BJ (cell line): ENCODE results near the gene C16orf92. TPM values are rescaled to one million over a fixed set of nuclear protein-coding genes. Genes with fewer than 3 reads are reported as not detected.

ENCODE experiments used
- CTCF ChIA-PET: fragments of 350-600 bp; formaldehyde crosslinking; extraction: SDS; loops from one replicate; lab custom pipeline; 2021; ENCODE audit warnings: antibody characterized with exemption, inconsistent platforms; lab: Yijun Ruan, JAX
- POLR2A ChIA-PET: fragments of 300-600 bp; sonication (Branson Sonifier 250); formaldehyde crosslinking; extraction: SDS; loops from one replicate; lab custom pipeline; 2021; ENCODE audit warnings: antibody characterized with exemption; lab: Charles Lee
- DNase-seq: peaks from one replicate; pipeline ENCODE4 v3.0.0-alpha.2; 2011; ENCODE audit warnings: low read depth
- H3K27me3 ChIP-seq: 2 replicates; pipeline ENCODE4 v1.6.0; 2011; ENCODE audit warnings: low read length; ENCODE audit not compliant: control insufficient read depth, insufficient read depth
- H3K36me3 ChIP-seq: 2 replicates; pipeline ENCODE4 v1.5.1; 2011; ENCODE audit warnings: low read length; ENCODE audit not compliant: control insufficient read depth, insufficient read depth
- H3K4me3 ChIP-seq: 2 replicates; pipeline ENCODE4 v1.5.1; 2011; ENCODE audit warnings: low read depth, mild to moderate bottlenecking, control low read depth, low read length
- polyA plus RNA-seq: library from polyadenylated mRNA; depleted of rRNA; stranded (reverse); fragments of >200 nt; gene quantifications from 2 replicates; pipeline ENCODE4 v1.2.3, GENCODE V29; 2011
- TF ChIP-seq, protein P1 (sequence below): IDR thresholded peaks from 2 replicates; pipeline ENCODE4 v1.5.1; 2011; ENCODE audit warnings: low read depth, mild to moderate bottlenecking, control low read depth, inconsistent platforms, low read length, moderate library complexity; ENCODE audit not compliant: insufficient read depth

The C16orf92 gene
- polyA plus RNA-seq, 1 experiment = not detected

DNA sequence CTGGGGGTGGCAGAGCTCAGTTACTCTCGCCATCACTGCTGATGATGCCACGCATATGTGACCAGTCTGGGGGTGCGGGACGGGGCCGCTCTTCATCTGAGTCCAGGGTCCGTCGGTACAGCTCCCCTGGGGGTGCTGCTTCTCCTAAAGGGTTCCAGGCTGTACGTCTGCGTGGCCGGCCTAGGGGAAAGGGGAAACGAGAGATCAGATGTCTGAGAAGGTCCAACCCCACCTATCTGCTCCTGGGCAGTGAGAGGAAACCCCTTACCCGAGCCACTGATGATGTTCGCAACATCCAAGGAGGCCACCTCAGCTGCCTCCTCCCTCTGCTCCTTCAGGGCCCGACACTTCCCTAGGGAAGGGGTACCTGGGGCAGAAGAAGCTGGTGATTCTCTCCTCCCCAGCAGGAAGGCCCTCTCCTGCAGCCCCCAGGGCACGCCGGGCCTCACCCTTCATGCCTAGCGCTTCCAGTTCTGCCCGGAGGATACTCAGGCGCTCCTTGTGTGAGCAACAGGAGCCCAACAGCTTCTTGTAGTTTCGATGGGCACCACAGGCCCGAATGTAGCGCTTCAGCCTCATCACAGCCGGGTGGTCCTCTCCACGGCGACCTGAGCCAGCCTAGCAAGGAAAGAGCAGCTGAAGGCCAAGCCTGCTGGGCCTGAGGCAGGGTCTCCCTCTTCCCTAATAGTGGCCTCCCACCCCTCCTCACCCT lies 29.7 kb upstream of the C16orf92 start:
- H3K4me3 ChIP-seq = no peak overlapping the region
- ChIA-PET POLR2A (no interaction called here), CTCF (interaction anchor here (0.6 to 0.8 kb wide), 2 partner anchors 17 to 282 kb away, joined by 3 read pairs; no protein-coding TSS in a partner anchor)
- peaks cover 35% of the 10 kb centered on the region for H3K36me3 ChIP-seq
- H3K27me3 ChIP-seq = no peaks in the 10 kb centered on the region
- TF ChIP-seq, protein P1, sequence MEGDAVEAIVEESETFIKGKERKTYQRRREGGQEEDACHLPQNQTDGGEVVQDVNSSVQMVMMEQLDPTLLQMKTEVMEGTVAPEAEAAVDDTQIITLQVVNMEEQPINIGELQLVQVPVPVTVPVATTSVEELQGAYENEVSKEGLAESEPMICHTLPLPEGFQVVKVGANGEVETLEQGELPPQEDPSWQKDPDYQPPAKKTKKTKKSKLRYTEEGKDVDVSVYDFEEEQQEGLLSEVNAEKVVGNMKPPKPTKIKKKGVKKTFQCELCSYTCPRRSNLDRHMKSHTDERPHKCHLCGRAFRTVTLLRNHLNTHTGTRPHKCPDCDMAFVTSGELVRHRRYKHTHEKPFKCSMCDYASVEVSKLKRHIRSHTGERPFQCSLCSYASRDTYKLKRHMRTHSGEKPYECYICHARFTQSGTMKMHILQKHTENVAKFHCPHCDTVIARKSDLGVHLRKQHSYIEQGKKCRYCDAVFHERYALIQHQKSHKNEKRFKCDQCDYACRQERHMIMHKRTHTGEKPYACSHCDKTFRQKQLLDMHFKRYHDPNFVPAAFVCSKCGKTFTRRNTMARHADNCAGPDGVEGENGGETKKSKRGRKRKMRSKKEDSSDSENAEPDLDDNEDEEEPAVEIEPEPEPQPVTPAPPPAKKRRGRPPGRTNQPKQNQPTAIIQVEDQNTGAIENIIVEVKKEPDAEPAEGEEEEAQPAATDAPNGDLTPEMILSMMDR = no peak
- no peak for DNase-seq

DNA sequence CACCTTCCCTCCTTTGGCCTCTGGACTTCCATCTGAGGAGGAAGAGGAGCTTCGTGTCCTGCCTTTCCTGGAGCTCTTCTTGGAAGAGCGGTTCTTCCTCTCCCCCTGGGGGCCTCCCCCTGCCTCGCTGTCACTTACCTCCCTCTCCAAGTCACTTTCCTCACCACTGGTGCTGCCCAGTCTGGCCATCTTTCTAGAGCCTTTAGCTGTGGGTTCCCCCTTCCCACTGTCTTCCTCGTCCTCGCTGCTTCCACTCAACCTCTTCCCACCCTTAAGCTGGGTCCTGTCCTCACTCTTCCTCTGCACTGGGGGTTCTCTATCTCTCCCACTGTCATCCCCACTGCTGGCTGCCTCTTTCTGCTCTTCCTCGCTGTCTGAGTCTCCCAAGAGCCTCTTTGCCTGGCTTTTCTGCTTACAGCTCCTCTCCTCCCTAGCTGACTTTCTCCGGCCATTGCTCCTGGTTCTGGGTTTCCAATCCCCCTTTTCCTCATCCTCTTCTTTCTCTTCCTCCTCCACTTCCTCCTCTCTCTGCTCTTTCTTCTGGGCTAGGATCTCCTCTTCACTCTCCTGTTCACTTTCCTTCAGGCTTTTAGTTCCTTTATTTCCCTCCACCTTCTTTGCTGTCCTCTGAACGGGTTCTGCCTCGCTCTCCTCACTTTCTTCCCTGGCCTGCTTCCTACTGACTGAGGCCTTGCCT lies 28.9 kb upstream of the C16orf92 start:
- POLR2A ChIA-PET = no interaction called here

DNA sequence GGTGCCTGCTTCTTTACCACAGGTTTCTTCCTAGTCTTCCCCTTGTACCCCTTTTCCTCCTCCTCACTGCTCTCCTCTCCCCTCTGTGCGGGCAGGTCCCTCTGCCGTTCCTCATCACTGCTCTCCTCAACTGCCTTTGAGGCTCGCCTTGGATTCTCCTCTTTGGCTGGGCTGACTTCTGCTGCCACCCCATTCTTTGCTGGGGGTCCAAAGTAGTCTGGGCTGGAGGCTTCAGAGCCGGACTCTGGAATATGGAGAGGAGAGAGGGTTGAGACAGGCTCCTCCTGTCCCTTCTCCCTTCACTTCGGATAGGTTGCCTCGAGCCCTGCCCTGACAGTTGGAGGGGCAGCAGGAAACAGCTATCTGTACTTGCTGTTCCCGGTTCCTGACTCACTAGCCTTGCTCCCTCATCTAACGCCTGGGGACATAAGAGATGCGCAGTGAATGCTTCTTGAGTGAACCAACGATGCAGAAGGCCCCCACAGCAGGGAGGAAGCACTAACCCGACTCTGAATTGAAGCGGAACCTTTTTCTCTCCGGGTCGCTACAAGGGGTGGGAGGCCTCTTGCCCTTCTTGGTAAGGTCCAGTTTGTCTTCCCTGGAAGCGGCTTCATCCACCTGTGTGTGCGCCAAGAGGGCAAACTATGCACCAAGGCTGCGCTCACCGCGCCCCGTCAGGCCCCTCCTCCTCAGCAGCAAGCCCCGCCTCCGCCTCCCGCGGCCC lies 28.2 kb upstream of the C16orf92 start:
- Histone ChIP-seq H3K27me3 (no peaks in the 10 kb centered on the region), H3K36me3 (peaks cover 25% of the 10 kb centered on the region), H3K4me3 (peak overlapping the region; percentile 90)
- CTCF ChIA-PET = interaction anchor here (1.0 kb wide), 1 partner anchor 51 kb away, joined by 3 read pairs; no protein-coding TSS in a partner anchor
- TF ChIP-seq, protein P1 = no peak
- POLR2A ChIA-PET = interaction anchor here (0.6 kb wide), 1 partner anchor 71 kb away, joined by 3 read pairs; the partner anchor contains the start of gene ALDOA
- DNase-seq = peak; percentile 35

More for the DNA sequence above, 28.9 kb upstream of the C16orf92 start:
- CTCF ChIA-PET = interaction anchor here (0.6 to 0.8 kb wide), 2 partner anchors 18 to 282 kb away, joined by 3 read pairs; no protein-coding TSS in a partner anchor
- no peak for DNase-seq
- H3K4me3 ChIP-seq = no peak overlapping the region
- H3K27me3 ChIP-seq = no peaks in the 10 kb centered on the region
- peaks cover 28% of the 10 kb centered on the region for H3K36me3 ChIP-seq
- TF ChIP-seq, protein P1 = no peak

DNA sequence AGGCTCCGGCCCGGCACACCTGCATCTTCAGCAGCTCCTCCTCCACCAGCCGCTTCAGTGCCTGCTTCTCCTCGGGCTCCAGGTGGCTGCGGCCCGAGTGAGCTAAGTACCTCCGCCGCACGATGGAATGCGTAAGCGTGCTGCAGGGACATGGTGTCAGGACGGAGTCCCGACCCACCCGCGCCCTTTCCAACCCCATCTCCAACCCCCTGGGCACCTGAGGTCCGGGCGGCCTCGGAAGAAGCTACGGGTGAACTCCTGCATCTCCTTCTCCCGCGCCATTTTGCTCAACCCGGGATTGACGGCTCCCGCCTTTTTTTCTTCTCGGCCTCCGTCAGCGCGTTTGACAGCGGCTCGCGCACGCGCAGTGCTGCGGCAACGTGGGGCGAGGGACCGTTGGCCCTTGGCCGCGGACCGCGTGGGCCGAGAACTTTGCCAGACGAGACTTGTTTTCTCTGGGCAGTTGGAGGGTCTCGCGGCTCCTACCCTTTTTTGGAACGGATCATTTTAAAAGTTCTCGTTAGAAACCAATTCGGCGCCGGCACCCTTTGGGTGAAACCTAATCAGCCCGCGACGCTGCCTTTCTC lies 27.6 kb upstream of the C16orf92 start, which contains the start of gene HIRIP3:
Gene HIRIP3, minus strand, starts transcription at position 294 of the 587 bp plus-strand sequence. Its CDS starts 12 bp downstream, at position 282.
- Histone ChIP-seq H3K4me3 (peak within 1 kb of the TSS; percentile 90), H3K27me3 (no peaks in the 10 kb centered on the region), H3K36me3 (peaks cover 25% of the 10 kb centered on the region)
- POLR2A ChIA-PET = interaction anchor here (0.6 kb wide), 1 partner anchor 70 kb away, joined by 3 read pairs; the partner anchor contains the start of gene ALDOA
- CTCF ChIA-PET = interaction anchor here (1.0 to 1.4 kb wide), 3 partner anchors 52 to 295 kb away, joined by 3 read pairs; partner anchors contain the start of gene PAGR1
- DNase-seq = no peak
- TF ChIP-seq, protein P1 = no peak
